ENCODE measurements around the gene ERN1.

DNA sequence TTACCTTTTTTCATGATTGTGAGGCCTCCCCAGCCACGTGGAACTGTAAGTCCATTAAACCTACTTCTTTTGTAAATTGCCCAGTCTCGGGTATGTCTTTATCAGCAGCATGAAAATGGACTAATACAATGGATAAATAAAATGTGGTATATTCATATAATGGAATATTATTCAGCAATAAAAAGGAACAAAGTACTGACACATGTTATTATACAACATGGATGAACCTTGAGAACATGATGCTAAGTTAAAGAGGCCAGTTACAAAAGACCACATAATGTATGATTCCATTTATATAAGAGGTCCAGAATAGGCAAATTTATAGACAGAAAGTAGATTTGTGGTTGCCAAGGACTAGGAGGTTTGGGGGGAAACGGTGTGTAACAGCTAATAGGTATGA, 5.3 kb downstream of the ERN1 start:
- TF ChIP-seq, protein P1, sequence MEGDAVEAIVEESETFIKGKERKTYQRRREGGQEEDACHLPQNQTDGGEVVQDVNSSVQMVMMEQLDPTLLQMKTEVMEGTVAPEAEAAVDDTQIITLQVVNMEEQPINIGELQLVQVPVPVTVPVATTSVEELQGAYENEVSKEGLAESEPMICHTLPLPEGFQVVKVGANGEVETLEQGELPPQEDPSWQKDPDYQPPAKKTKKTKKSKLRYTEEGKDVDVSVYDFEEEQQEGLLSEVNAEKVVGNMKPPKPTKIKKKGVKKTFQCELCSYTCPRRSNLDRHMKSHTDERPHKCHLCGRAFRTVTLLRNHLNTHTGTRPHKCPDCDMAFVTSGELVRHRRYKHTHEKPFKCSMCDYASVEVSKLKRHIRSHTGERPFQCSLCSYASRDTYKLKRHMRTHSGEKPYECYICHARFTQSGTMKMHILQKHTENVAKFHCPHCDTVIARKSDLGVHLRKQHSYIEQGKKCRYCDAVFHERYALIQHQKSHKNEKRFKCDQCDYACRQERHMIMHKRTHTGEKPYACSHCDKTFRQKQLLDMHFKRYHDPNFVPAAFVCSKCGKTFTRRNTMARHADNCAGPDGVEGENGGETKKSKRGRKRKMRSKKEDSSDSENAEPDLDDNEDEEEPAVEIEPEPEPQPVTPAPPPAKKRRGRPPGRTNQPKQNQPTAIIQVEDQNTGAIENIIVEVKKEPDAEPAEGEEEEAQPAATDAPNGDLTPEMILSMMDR (IDR thresholded peaks at IDR 0.05) = no peak
- TF ChIP-seq POLR2A (IDR thresholded peaks at IDR 0.05) = no peak
